HG02870 (cell line): ENCODE measurements around the gene UFM1.
A peak's percentile ranks its signal among the peaks of the same experiment; 100 is the strongest.
"Not testable (repeated sequence)": the region's sequence is repeated elsewhere in the genome, so short reads cannot be mapped to it uniquely, and the experiment has no call there.

ENCODE experiments used
- ATAC-seq: cut with Tn5 transposase; IDR thresholded peaks from one replicate; pipeline ENCODE4 v1.9.1; 2021; ENCODE audit warnings: mild to moderate bottlenecking, moderate library complexity; ENCODE audit not compliant: unreplicated experiment

UFM1 gene

DNA sequence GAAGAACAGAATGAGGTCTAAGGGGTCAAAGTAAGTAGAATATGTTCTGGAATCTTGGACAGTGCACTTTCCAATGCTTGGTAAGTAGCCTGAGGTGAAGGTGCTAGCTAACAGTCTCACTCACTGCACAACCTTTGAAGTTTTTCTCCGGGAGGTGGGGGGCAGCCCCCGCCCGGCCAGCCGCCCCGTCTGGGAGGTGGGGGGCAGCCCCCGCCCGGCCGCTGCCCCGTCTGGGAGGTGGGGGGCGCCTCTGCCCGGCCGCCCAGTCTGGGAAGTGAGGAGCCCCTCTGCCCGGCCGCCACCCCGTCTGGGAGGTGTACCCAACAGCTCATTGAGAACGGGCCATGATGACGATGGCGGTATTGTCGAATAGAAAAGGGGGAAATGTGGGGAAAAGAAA, 14.1 kb downstream of the UFM1 start:
- ATAC-seq: not testable (repeated sequence)

DNA sequence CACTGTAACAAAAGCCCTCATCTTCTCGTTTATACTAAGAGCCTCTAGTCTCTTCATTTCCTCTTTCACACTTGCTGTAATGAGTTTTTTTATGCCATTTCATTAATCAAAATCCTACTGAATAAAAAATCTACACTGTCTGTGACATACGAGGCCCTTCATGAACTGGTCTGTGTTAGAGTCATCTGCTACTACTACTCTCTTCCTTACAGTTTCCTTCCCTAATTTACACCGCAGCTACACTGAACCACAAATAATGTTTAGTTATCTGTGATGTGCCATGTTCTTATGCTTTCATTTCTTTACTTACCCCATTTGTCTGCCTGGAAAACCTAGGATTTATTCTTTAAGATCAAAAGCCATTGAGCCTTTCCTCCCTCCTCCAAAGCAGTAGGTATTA, 16.0 kb downstream of the UFM1 start:
- no peak for ATAC-seq

DNA sequence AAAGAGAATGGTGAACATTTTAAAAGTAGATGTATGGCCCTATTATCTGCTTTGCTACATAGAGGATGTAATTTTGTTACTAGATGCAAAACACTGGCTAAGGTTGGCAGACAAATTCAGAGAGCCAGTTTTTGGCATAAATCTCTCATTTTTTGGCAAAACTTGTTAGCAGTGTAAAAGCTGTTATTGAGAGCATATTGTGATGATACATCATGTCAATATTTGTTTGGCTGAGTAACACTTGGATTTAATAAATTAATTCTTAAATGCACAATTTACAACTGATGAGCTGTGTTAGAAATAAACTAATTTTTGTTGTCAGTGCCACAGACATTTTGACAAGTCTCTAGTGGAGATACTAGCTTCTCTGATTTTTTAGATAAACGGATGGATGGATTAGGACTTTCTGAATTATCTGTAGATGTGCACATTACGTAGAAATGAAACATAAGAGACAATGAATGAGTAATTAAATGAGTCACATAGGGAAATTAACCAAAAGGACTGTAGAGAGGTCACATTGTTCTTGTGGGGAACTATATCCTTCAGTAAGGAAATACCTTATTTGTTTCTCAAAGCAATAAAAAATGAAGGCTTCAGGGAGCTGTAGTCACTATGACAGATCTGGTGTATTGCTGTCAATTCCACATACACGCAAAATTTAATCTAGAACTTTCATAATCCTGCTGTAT, 17.4 kb downstream of the UFM1 start:
- ATAC-seq: peak; percentile 60

DNA sequence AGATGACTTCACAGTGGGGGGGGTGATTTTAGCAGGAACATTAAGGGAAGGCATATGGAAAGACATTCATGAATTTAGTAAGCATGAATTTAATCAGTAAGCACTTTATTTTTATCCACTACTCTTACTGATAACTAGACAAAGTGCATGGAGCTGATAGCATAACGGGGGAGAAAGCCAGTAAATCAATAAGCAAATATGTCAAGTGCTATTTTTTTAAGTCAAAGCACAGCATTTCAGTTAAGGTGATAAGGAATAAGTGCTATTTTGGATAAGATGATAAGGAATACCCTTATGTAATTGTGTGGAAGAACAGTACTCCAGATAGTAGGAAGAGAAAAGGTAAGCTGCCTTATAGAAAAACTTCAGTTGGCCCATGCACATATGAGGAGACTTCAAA, 19.4 kb downstream of the UFM1 start:
- no peak for ATAC-seq

DNA sequence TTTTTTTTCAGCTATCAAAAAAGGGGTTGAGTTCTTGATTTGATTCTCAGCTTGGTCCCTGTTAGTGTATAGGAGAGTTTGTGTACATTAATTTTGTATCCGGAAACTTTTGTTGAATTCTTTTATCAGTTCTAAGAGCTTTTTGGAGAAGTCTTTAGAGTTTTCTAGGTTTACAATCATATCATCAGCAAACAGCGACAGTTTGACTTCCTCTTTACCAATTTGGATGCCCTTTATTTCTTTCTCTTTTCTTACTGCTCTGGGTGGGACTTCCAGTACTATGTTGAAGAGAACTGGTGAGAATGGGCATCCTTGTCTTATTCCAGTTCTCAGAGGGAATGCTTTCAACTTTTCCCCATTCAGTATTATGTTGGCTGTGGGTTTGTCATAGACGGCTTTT, 20.4 kb downstream of the UFM1 start:
- not testable (repeated sequence) for ATAC-seq

DNA sequence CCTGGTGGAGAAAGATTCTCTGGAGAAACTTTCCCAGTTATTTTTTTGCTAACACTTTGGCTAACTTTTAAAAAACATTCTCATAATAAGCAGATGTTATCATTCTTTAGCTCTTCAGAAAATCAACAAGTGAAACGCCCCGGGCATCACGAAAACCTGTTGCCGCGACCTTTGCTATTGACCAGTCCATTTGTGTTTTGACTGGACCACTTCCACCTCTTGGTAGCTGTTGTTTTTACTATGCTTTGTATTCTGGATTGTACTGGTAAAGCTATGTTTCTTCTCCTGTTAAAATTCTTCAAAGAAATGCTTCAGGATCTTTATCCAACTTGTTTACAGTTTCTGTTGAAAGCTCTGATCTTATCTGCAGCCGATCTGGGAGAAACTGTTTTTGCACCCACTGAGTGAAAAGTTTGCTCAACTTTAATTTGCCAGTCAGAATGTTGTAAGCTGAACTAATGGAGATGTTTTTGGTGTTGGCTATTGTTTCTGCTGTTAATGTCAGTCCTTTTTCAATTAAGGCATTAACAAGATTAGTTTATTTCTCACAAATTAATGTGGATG, 23.3 kb downstream of the UFM1 start:
- no peak for ATAC-seq

DNA sequence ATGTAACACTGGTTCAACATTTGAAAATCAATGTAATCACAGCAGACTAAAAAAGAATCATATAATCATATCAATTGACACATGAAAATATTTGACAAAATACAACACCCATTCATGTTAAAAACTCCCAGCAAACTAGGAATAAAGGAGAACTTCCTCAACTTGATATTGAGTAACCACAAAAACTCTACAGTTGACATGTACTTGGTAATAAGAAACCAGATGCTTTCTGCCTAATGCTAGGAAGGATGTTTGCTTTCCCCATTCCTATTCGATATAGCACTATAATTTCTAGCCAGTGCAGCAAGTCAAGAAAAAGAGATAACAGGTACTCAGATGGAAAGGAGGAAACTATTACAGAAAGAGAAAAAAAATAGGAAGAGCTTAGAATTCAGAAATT, 26.9 kb downstream of the UFM1 start:
- ATAC-seq: no peak

DNA sequence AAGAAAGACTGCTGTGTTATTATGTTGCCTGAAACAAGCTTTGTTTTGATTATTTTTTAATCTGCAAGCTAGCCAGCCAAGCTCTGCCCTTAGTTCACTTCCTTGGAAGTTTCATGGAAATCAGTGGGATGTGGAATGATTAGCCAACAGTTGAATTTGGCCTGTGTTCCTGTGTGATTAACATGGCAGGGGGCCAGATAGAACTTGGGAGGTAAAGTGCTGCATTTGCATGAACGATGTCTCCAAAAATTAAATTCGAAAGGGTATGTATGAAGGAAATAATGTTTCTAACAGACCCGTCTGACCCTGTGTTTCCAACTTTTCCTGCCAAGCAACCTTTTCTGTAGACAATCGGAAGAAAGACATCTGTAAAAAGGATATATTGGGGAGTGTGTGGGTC, 32.2 kb downstream of the UFM1 start:
- ATAC-seq: no peak

DNA sequence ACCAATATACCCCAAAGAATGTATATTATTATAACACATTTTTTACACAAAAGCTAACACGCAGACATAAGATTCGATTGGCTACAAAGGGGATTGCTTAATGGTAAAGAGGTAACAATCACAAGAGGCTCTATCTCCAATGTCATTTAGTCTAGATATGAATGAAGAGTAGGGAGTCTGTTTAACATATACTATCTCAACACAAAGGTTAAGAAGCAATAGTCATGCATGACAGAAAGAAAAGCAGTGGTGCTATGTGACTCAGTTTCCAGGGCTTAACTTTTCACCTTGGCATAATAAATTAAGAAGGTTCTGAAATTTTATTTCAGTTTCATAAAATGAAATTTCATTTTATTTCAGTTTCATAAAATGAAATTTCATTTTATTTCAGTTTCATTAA, 33.3 kb downstream of the UFM1 start:
- no peak for ATAC-seq

DNA sequence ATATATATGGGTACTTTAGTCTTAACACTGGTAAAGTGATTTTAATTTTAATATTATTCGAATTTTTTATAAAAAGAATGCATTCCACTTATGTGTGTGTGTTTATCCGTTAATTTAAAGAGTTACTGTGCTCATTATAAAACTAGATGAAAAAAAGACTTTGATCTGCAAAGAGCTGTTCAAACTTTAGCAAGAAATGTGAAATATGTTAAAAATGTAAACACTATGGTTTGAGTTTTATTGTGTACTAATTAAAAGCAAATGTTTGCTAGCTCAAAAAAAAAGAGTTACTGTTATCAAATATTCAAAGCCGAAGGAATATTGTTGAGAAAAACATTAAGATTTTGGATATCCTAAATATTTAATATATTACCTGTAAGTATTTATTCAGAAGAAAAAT, 34.5 kb downstream of the UFM1 start:
- ATAC-seq: no peak

DNA sequence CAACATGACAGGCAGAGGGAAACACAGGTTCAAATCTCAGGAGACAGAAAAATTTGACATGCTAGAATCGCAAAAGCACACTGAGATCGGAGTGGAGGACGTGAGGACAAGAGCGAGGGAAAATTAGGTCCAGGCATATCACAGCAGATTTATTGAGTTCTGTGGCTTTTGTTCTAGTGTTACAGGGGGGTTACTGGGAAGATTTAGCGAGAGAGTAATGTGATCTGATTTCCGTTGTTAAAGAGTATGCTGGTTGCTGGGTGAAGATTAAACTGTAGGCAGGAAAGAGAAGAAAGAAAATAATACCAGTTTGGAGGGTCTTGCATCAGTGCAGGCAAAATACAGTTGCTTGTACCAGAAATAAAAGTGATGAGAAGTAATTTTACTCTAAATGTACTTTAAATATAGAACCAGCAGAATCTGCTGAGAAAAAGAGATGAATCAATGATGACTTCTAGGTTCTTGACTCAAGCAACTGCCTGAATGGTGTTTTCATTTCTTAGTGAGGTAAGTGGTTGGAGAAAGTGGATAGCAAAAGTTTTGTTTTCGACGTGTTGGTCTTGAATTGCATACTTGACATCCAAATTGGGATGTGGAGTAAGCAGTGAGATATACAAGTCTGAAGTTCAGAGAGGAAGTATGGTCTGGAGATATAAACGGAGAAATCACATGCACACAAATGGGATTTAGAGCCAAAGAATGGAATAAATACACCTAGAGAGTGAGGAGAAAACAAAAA, 35.7 kb downstream of the UFM1 start:
- no peak for ATAC-seq

DNA sequence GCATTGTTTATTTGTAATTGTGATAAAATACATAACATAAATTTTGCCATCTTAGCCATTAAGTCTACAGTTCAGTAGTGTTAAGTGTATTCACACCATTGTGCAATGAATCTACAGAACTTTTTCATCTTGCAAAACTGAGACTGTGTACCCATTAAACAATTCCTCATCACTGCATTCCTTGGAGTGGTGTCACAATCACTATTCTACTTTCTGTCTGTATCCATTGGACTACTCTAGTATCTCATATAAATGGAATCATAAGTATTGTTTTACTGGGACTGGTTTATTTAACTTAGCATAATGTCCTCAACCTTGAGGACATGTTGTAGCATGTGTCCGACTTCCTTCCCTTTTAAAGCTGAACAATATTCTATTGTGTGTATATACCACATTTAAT, 36.8 kb downstream of the UFM1 start:
- ATAC-seq: no peak

DNA sequence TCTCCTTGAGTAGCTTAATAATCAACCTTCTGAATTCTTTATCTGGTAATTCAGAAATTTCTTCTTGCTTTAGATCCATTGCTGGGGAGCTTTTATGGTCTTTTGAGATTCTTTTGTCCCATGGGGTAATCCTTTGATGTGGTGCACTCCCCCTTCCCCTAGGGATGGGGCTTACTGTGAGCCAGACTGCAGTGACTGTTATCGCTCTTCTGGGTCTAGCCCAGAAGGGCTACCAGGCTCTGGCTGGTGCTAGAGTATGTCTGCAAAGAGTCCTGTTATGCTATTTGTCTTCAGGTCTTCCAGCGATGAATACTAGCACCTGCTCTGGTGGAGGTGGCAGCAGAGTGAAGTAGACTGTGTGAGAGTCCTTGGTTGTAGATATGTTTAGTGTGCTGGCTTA, 41.7 kb downstream of the UFM1 start:
- ATAC-seq: no peak

DNA sequence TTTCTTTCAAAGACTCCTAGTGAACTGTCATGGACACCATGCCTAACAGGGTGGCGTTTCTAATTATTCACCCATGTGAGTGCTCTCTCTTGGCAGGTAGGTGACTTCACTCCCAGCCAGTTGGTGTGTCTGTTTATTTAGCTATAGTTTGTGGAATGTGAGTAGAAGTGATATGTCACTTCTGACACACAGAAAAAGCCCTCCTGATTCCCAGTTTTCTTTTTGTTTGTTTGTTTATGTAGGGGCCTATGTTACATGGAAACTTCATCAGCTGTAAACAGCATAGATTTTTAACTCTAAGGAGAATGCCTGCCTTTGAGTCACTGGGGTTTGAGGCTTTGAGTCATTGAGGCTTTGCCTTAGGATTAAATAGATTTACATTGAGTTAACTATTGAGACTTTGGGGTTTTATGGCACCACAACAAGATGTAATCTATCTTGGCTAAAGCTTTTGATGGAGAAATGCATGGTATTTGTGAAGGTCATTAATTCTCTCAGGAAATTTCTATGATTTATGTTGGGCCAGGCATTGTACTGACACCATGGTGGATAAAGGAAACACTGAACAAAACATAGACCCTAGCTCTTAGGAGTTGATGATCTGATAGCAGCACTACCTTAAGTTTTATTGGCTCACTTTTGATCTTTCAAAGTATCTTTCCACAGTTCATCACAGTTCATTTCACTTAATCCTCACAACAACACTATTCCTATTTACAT, 45.3 kb downstream of the UFM1 start:
- no peak for ATAC-seq

DNA sequence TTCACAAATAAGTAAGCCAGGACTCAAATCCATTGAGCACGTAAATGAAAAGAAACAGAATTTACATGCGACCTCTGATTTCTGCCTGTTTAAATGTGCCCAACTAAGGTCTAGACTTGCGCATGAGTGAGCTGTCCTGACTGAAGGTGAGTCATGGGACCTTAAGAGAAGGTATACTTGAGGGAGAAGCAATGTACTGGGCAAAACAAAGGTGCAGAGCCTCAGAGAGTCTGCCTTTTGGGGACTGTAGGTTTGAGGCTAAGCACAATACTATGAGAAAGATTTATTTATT, 45.8 kb downstream of the UFM1 start:
- no peak for ATAC-seq

DNA sequence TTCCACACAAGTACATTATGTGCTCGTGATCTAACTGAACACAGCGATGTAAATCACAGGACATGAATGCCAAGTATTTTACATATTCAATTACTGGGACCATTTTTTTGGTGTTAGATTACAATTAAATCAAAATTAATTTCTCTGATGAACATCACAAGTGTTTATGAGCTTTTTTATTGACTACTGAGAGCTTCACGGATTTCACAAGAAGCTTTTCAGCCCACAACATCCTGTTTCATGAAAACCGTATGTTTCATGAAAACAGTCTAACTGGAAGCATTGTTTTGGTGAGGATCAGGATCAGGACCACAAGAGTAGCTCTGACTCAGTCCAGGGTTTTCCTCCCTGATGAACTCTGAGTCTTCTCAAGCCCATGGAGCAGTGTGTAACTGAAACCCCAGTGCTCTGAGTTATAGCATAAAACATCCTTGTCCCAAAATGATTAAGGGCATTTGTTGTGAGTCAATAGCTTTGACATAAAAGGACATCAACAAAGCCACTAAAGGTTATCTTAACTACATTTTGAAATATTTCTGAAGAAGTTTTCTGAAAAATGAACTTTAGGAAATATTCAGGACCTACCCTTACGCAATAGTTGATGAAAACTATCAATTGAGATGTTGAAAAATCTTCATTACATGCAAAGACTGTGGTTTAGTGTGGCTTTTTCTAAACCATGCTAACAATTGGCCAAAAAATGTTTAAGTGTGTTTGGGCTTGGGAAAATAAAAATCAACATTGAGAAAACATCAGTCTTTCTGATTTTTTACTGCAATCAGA, 49.3 kb downstream of the UFM1 start:
- ATAC-seq: no peak

DNA sequence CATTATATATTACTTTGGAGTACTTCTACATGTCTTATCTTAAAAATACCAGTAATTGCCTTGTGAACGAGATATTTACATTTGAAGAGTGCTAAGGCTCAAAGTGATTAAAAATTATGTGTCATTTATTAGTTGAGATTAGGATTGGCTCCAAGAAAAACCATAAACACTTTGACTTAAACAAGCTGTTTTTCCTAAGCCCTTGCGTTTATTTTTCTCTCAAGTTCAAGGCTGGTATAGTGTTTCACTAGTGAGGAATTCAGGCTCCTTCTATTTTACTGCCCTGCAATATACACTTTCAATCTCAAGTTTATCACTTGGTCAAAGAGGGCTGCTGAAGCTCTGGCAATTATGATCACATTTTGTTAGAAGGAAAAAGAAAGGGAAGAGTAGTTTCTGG, 49.9 kb downstream of the UFM1 start:
- no peak for ATAC-seq

DNA sequence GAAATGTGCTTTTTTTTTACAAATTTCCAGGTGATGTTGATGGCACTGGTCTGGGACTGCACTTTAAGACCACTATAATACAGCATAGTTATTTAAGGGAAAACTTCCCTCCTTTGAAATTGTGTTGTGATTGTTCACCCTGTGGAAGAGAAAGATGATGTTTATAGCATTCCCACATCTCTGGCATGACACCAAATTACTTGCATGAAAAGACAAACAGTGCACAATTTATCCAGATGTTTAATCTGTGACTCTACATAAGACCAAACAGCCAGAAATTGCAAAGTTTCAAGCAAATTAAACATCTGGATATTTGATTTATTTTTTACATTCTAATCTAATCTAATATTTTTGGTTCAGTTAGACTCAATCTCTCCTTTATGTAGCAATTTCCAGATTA, 51.6 kb downstream of the UFM1 start:
- ATAC-seq: no peak

DNA sequence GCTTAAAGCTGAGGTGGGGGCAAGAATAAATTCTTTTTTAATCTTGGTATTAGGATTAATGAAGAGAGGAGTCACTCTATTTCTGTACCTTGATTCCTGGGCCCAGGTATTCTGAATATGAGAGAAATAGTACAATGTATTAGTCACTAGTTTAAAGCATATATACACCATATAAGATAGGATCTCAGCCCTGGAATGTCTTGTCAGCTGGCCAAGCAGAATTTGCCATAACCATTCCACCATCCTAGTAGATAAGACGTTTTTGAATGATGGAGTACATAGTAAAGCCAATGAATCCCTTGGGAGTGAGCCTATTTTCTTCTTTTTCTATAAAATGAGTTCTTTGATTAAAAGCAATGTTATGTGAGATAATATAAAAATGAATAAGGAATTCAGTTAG, 55.6 kb downstream of the UFM1 start:
- no peak for ATAC-seq

DNA sequence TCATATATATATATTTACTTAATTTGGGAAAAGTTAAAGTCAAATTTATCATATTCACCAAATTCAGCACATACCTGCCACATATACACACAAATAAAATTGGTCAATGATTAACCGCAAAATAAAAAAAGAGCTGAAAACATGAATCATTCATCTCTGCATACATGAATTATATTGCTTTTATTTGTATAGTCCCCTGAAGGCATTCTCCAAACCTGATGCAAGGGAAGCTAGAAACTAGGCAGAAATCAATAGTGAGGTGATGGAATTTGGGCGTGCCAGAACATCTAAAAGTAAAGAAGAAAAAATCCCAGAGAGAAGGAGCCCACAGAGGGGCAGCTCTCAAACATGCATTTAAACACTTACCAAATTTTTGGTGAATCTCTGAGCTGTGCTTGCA, 60.1 kb downstream of the UFM1 start:
- no peak for ATAC-seq

DNA sequence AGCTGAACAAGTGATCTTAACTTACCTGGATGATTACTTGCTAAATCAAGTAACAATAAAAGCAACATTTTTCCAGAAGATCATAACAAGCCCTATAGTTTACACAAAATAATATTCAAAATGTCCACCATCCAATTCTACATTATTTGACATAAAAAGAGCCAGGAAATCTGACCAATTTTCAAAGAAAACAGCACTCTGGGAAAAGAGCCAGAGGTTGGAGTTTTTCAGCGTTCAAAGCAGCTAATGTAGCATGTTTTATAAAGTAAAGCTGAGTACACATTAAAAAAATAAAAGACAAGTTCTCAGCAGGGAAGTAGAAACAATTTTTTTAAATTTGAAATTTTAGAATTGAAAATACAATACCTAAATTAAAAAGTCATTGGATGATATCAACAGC, 62.6 kb downstream of the UFM1 start:
- ATAC-seq: no peak
